Neural progenitor cell (in vitro differentiated cells): ENCODE measurements around the gene POLR1H.

Experiments
- CTCF ChIP-seq: fragments of 200-600 bp; sonication (generic); IDR thresholded peaks from 2 replicates; pipeline ENCODE4 v1.5.1; 2017; ENCODE audit warnings: antibody characterized with exemption, mild to moderate bottlenecking
- EZH2 ChIP-seq: fragments of 200-600 bp; sonication (generic); IDR thresholded peaks from 2 replicates; pipeline ENCODE4 v1.6.1; 2017; ENCODE audit warnings: antibody characterized with exemption, mild to moderate bottlenecking, moderate library complexity
- EZH2phosphoT487 ChIP-seq: fragments of 200-600 bp; sonication (generic); IDR thresholded peaks from 2 replicates; pipeline ENCODE4 v1.6.1; 2017; ENCODE audit warnings: antibody characterized with exemption

DNA sequence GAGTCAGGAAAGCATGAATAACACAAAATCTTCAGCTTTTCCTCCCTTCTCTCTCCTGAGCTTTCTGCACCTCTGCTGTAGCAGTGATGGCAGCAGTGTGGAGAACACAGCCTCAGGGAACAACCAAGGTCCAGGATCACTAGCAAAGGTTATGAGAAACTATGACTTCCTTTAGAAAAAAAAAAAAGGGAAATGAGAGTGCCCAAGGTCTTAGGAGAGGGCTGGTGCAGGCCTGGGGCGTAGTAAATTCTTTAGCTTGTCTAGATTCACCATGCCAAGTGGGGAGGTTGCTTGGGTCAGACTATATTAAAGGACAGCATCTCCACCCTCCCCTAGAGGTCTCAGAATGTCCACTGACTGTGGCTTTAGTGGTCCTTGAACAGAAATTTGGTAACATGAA is 40.4 kb upstream of the POLR1H start:
- no peak for TF ChIP-seq CTCF
- TF ChIP-seq EZH2, result no peak
- TF ChIP-seq EZH2phosphoT487, result no peak
